ENCODE measurements around the gene ROBO1. TPM values are rescaled to one million over a fixed set of nuclear protein-coding genes. Genes with fewer than 3 reads are reported as not detected.

Gene ROBO1
- total and polyA plus RNA-seq, 2 donors (not counting 1 experiment from before 2014, with no cell fraction given): 0.27 to 3.2 TPM

- ATAC-seq (ENCODE audit: low read depth): no peak
- no peak overlapping the region for H3K27ac Mint-ChIP-seq
- POLR2A ChIA-PET: no interaction called here
Observed at GRCh38 chr3:79685108-79685507, 82.7 kb downstream of the ROBO1 start.

GRCh38 chr3:79684041-79684440 is 83.8 kb downstream of the ROBO1 start:
- H3K4me1 ChIP-seq (ENCODE audit: control insufficient read depth in 2 of 2, insufficient read depth in 2 of 2, low read length in 2 of 2): no peaks in the 10 kb centered on the region

More at GRCh38 chr3:79685108-79685507, 82.7 kb downstream of the ROBO1 start:
- no peak overlapping the region for H3K4me2 ChIP-seq (replicated peaks; ENCODE audit: low read depth, low read length, poor library complexity, severe bottlenecking)
- H3K27ac ChIP-seq (ENCODE audit: low read length in 2 of 2): no peak overlapping the region
- no peaks in the 10 kb centered on the region for H3K79me2 ChIP-seq (ENCODE audit: control insufficient read depth, insufficient read depth, low read length)
- TF ChIP-seq CTCF (IDR thresholded peaks at IDR 0.05): no peak
- no peak for TF ChIP-seq EZH2 (IDR thresholded peaks at IDR 0.05; ENCODE audit: borderline replicate concordance, insufficient read depth, low read depth, low read length, poor library complexity, severe bottlenecking)
- no peak overlapping the region for H2AFZ ChIP-seq (ENCODE audit: insufficient read depth, low read depth, low read length, poor library complexity, severe bottlenecking)
- H3K27me3 ChIP-seq (replicated peaks in 1 of 4; ENCODE audit: control extremely low read depth in 1 of 4, control insufficient read depth in 3 of 4, insufficient read depth in 4 of 4, low read length in 3 of 4): no peaks in the 10 kb centered on the region
- H3K36me3 ChIP-seq (replicated peaks in 1 of 2; ENCODE audit: control extremely low read depth in 1 of 2, control insufficient read depth in 1 of 2, extremely low read depth in 1 of 2, insufficient read depth in 2 of 2, low read length in 1 of 2): no peaks in the 10 kb centered on the region
- H3K9me3 Mint-ChIP-seq (ENCODE audit: insufficient read depth): peaks cover 2% of the 10 kb centered on the region
- intact Hi-C loops (cut with micrococcal nuclease): no loop called here
- H3K4me3 ChIP-seq (ENCODE audit: control extremely low read depth in 1 of 5, extremely low read depth in 1 of 5, insufficient read depth in 1 of 5, low read depth in 2 of 5, low read length in 4 of 5): no peak overlapping the region
- peaks cover 0 to 3% (median 0%) of the 10 kb centered on the region in 3 donors for H3K9me3 ChIP-seq (ENCODE audit: control extremely low read depth in 1 of 3, control insufficient read depth in 2 of 3, insufficient read depth in 1 of 3, low read length in 2 of 3)
- no peaks in the 10 kb centered on the region for H4K20me1 ChIP-seq (ENCODE audit: control insufficient read depth, insufficient read depth, low read length, poor library complexity, severe bottlenecking)
- no peak overlapping the region for H3K4me3 Mint-ChIP-seq
- DNase-seq: no peak
- H3K9ac ChIP-seq (ENCODE audit: low read length): no peak overlapping the region
- no peaks in the 10 kb centered on the region for H3K4me1 ChIP-seq (ENCODE audit: control insufficient read depth in 2 of 2, insufficient read depth in 2 of 2, low read length in 2 of 2)
- H3K4me1 Mint-ChIP-seq: no peaks in the 10 kb centered on the region
- CTCF ChIA-PET: no interaction called here
- H3K27me3 Mint-ChIP-seq: no peaks in the 10 kb centered on the region

More at GRCh38 chr3:79684041-79684440, 83.8 kb downstream of the ROBO1 start:
- Mint-ChIP-seq H3K27me3 (no peaks in the 10 kb centered on the region), H3K4me1 (no peaks in the 10 kb centered on the region), H3K4me3 (no peak overlapping the region), H3K9me3 (ENCODE audit: insufficient read depth) (no peaks in the 10 kb centered on the region), H3K27ac (no peak overlapping the region)
- CTCF ChIA-PET: interaction anchor here (0.6 kb wide), 1 partner anchor 815 kb away, joined by 3 read pairs; no protein-coding TSS in a partner anchor
- POLR2A ChIA-PET: no interaction called here
- intact Hi-C loops (cut with micrococcal nuclease): no loop called here
- Histone ChIP-seq H3K9me3 (ENCODE audit: control extremely low read depth in 1 of 3, control insufficient read depth in 2 of 3, insufficient read depth in 1 of 3, low read length in 2 of 3) (peaks cover 0 to 3% (median 0%) of the 10 kb centered on the region in 3 donors), H3K36me3 (replicated peaks in 1 of 2; ENCODE audit: control extremely low read depth in 1 of 2, control insufficient read depth in 1 of 2, extremely low read depth in 1 of 2, insufficient read depth in 2 of 2, low read length in 1 of 2) (no peaks in the 10 kb centered on the region), H4K20me1 (ENCODE audit: control insufficient read depth, insufficient read depth, low read length, poor library complexity, severe bottlenecking) (no peaks in the 10 kb centered on the region), H3K4me2 (replicated peaks; ENCODE audit: low read depth, low read length, poor library complexity, severe bottlenecking) (no peak overlapping the region), H3K27ac (ENCODE audit: low read length in 2 of 2) (no peak overlapping the region), H3K9ac (ENCODE audit: low read length) (no peak overlapping the region), H3K27me3 (replicated peaks in 1 of 4; ENCODE audit: control extremely low read depth in 1 of 4, control insufficient read depth in 3 of 4, insufficient read depth in 4 of 4, low read length in 3 of 4) (no peaks in the 10 kb centered on the region), H2AFZ (ENCODE audit: insufficient read depth, low read depth, low read length, poor library complexity, severe bottlenecking) (no peak overlapping the region), H3K79me2 (ENCODE audit: control insufficient read depth, insufficient read depth, low read length) (no peaks in the 10 kb centered on the region), H3K4me3 (ENCODE audit: control extremely low read depth in 1 of 5, extremely low read depth in 1 of 5, insufficient read depth in 1 of 5, low read depth in 2 of 5, low read length in 4 of 5) (no peak overlapping the region)
- DNase-seq: no peak
- TF ChIP-seq EZH2 (IDR thresholded peaks at IDR 0.05; ENCODE audit: borderline replicate concordance, insufficient read depth, low read depth, low read length, poor library complexity, severe bottlenecking) (no peak), CTCF (IDR thresholded peaks at IDR 0.05) (no peak)
- ATAC-seq (ENCODE audit: low read depth): no peak
- WGBS (ENCODE audit: insufficient coverage): no CpG with 5 or more reads among the region's 1 CpG

Measured in B cell (primary cell).